Stimulated activated CD4-positive, alpha-beta T cell treated with anti-CD3 and anti-CD28 coated beads, Interleukin-2, amount 100 ng/mL, for 4 hours (primary cell): ENCODE results near the gene PCNX3.
A peak's percentile ranks its signal among the peaks of the same experiment; 100 is the strongest.
"Not testable (repeated sequence)": the region's sequence is repeated elsewhere in the genome, so short reads cannot be mapped to it uniquely, and the experiment has no call there.

Source experiments
- DNase-seq: peaks from one replicate; pipeline ENCODE4 v3.0.0-alpha.2; 2020; ENCODE audit warnings: low read depth

Gene PCNX3

GRCh38 chr11:65655570-65656332 is 40.2 kb downstream of the PCNX3 start:
- DNase-seq, result no peak

- DNase-seq, result no peak
Measured at GRCh38 chr11:65657426-65657825, 41.9 kb downstream of the PCNX3 start.

GRCh38 chr11:65658174-65659021 is 42.8 kb downstream of the PCNX3 start:
- DNase-seq, result no peak

- DNase-seq, result no peak
Measured at GRCh38 chr11:65660038-65660437, 44.5 kb downstream of the PCNX3 start.

- DNase-seq, result not testable (repeated sequence)
Measured at GRCh38 chr11:65660908-65661307, 45.3 kb downstream of the PCNX3 start.

GRCh38 chr11:65661599-65662246 is 46.1 kb downstream of the PCNX3 start:
- no peak for DNase-seq

- no peak for DNase-seq
Measured at GRCh38 chr11:65662247-65662798, 46.7 kb downstream of the PCNX3 start.

- peak; percentile 79 for DNase-seq
Measured at GRCh38 chr11:65662799-65663638, 47.4 kb downstream of the PCNX3 start, which contains the start of gene RELA. RELA (minus strand) TSS chr11:65662916; CDS start chr11:65662832, 84 bp downstream.

GRCh38 chr11:65663639-65664200 is 48.1 kb downstream of the PCNX3 start:
- DNase-seq, result peak; percentile 53

- no peak for DNase-seq
Measured at GRCh38 chr11:65672180-65672860, 56.7 kb downstream of the PCNX3 start.

- no peak for DNase-seq
Measured at GRCh38 chr11:65672982-65673381, 57.4 kb downstream of the PCNX3 start.

- DNase-seq, result no peak
Measured at GRCh38 chr11:65680192-65680743, 64.7 kb downstream of the PCNX3 start.

GRCh38 chr11:65683480-65683879 is 67.9 kb downstream of the PCNX3 start:
- not testable (repeated sequence) for DNase-seq

GRCh38 chr11:65685981-65686380 is 70.4 kb downstream of the PCNX3 start:
- no peak for DNase-seq
